Duodenal mucosa (tissue), 2 donors: ENCODE data around the gene SEMA7A.

Experiments used
- H3K27ac ChIP-seq: one replicate; pipeline ENCODE4 v1.7.0; 2013; ENCODE audit warnings: low read depth, low read length
- H3K27me3 ChIP-seq, 2 donors: one replicate each; pipeline ENCODE4 v1.7.0; 2013; ENCODE audit warnings: low read length in 2 of 2, control low read depth in 1 of 2; ENCODE audit not compliant: insufficient read depth in 2 of 2, control insufficient read depth in 1 of 2
- H3K36me3 ChIP-seq, 2 donors: one replicate each; pipeline ENCODE4 v1.7.0; 2013; ENCODE audit warnings: low read length in 2 of 2, control low read depth in 1 of 2; ENCODE audit not compliant: insufficient read depth in 2 of 2, control insufficient read depth in 1 of 2
- H3K4me1 ChIP-seq, 2 donors: one replicate each; pipeline ENCODE4 v1.7.0; 2013; ENCODE audit warnings: low read length in 2 of 2, control low read depth in 1 of 2; ENCODE audit not compliant: insufficient read depth in 2 of 2, control insufficient read depth in 1 of 2
- H3K4me3 ChIP-seq, 2 donors: one replicate each; pipeline ENCODE4 v1.7.0; 2013; ENCODE audit warnings: low read length in 2 of 2, low read depth in 1 of 2
- H3K9ac ChIP-seq, 2 donors: one replicate each; pipeline ENCODE4 v1.7.0; 2013; ENCODE audit warnings: low read length in 2 of 2, low read depth in 1 of 2
- H3K9me3 ChIP-seq, 2 donors: one replicate each; pipeline ENCODE4 v1.7.0; 2013; ENCODE audit warnings: low read length in 2 of 2, control low read depth in 1 of 2; ENCODE audit not compliant: control insufficient read depth in 1 of 2

Gene SEMA7A

DNA sequence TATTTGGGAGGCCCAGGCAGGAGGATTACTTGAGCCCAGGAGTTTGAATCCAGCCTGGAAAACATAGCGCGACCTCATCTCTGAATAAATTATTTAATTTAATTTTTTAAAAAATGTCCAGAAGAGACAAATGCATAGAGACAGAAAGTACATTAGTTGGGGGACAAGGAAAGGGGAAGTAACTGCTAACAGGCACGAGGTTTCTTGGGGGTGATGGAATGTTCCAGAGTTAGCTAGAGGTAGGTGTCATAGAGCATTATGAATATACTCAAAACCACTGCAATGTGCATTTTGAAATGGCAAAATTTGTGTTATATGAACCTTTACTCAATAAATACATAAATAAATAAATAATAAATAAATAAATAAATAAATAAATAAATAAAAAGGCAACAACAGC lies 34.7 kb downstream of the SEMA7A start:
- Histone ChIP-seq H3K27me3 (no peaks in the 10 kb centered on the region), H3K27ac (no peak overlapping the region), H3K9ac (no peak overlapping the region), H3K36me3 (no peaks in the 10 kb centered on the region), H3K4me1 (peaks cover 23 to 46% of the 10 kb centered on the region in 2 donors), H3K4me3 (no peak overlapping the region), H3K9me3 (no peaks in the 10 kb centered on the region)

DNA sequence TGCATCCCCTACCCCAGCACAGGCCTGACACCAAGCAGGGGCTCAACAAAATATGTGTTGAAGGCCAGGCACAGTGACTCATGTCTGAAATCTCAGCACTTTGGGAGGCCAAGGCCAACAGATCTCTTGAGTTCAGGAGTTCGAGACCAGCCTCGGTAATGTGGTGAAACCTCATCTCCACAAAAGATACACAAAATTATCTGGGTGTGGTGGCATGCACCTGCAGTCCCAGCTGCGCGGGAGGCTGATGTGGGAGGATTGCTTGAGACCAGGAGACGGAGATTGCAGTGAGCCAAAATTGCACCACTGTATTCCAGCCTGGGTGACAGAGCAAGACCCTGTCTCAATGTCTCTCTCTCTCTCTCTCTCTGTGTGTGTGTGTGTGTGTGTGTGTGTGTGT lies 35.6 kb downstream of the SEMA7A start:
- H3K9me3 ChIP-seq, result no peaks in the 10 kb centered on the region
- H3K36me3 ChIP-seq, result no peaks in the 10 kb centered on the region
- peaks cover 14 to 39% of the 10 kb centered on the region in 2 donors for H3K4me1 ChIP-seq
- H3K27ac ChIP-seq, result no peak overlapping the region
- no peaks in the 10 kb centered on the region for H3K27me3 ChIP-seq
- H3K9ac ChIP-seq, result no peak overlapping the region
- H3K4me3 ChIP-seq, result no peak overlapping the region

DNA sequence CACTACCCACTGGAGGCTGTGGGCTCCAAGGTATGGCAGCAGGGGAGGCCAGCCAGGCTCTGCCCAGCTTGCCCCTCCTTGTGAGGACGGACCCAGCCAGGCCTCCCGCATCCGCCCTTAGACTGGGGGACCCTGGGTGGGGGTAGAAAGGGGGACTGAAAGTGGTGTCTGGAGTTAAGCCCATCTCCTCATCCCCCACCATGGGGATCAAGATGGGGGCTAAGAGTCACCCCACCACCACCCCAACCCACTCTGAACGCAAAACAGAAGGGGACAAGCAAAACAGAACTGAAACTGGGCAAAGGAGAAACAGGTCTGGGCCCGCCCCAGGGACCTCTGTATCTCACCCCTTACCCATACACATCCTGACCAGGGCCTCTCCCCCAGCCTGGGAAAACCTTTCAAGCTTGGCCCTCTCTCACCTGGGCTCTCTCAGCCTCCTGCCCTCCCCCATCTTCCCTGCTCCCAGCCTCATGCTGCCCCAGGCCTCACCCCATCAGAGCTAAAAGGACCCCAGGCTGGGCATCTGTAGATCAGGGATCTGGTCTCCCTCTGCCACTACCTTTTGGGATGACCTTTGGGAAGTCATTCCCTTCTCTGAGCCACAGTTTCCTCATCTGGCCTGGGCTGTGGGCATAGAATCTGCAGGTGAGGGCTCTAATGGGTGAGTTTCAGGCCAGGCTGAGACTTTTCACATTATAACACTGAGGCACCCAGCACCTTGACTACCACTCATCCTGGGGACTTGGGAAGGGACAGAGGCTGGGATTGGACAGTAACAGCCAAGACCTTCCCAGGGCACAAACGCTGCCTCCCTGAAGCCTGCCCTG lies 36.3 kb downstream of the SEMA7A start:
- no peaks in the 10 kb centered on the region for H3K36me3 ChIP-seq
- peaks cover 7 to 32% of the 10 kb centered on the region in 2 donors for H3K4me1 ChIP-seq
- no peaks in the 10 kb centered on the region for H3K27me3 ChIP-seq
- no peak overlapping the region for H3K9ac ChIP-seq
- H3K9me3 ChIP-seq, result no peaks in the 10 kb centered on the region
- H3K27ac ChIP-seq, result no peak overlapping the region
- no peak overlapping the region for H3K4me3 ChIP-seq

DNA sequence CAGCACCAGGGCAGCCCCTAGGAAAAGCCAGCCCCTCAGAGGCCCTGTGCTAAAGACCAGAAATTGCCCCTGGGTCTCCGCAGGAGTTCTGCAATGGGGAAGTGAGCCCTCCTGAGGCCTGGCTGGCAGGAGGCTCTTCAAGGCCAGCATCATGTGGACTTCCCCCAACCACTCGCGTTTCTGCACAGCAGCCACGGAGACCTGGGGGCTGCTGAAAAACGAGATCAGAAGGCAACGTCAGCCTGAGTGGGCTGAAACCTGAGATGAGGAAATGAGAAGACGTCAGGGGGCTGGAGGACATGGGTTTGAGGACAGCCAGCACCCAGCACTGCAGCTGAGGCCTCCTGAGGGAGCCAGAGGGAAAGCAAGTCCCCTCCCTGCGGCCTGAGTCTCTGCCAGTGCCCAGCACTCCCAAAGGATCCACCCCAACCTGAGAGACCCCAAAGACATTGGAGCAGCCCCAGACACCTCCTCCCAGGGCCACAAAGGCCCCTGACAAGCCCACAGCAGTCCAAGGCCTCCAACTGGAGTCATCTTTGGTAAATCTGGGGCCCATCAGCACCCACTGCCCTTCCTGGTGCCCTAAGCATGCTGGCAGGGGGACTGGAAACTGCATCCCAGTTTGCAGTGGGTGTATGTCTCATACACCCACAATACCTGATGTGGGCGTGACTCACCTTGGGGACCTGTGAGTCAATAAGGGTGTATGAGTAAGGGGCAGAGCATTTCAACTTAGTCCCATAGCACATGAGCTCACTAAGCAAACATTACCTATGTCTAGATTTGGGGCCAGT lies 37.1 kb downstream of the SEMA7A start:
- no peaks in the 10 kb centered on the region for H3K27me3 ChIP-seq
- H3K9ac ChIP-seq, result no peak overlapping the region
- no peak overlapping the region for H3K27ac ChIP-seq
- peaks cover 5 to 25% of the 10 kb centered on the region in 2 donors for H3K4me1 ChIP-seq
- no peak overlapping the region for H3K4me3 ChIP-seq
- no peaks in the 10 kb centered on the region for H3K9me3 ChIP-seq
- H3K36me3 ChIP-seq, result no peaks in the 10 kb centered on the region

DNA sequence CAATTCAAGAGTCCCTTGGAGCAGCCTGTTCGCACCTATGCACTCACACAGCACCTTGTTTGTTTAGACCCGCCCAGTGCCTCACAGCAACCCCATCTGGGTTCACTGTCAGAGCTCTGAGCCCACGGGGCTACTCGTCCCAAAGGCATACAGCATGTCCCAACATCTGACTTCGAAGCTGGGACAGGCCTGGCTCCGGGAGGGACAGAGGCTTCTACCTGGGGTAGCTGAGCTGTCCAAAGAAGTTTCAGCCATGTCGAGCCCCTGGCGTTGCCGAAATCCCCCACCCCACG lies 37.7 kb downstream of the SEMA7A start:
- no peak overlapping the region for H3K4me3 ChIP-seq
- H3K27ac ChIP-seq, result no peak overlapping the region
- no peaks in the 10 kb centered on the region for H3K27me3 ChIP-seq
- no peaks in the 10 kb centered on the region for H3K36me3 ChIP-seq
- H3K9me3 ChIP-seq, result no peaks in the 10 kb centered on the region
- H3K9ac ChIP-seq, result no peak overlapping the region
- peaks cover 2 to 20% of the 10 kb centered on the region in 2 donors for H3K4me1 ChIP-seq

DNA sequence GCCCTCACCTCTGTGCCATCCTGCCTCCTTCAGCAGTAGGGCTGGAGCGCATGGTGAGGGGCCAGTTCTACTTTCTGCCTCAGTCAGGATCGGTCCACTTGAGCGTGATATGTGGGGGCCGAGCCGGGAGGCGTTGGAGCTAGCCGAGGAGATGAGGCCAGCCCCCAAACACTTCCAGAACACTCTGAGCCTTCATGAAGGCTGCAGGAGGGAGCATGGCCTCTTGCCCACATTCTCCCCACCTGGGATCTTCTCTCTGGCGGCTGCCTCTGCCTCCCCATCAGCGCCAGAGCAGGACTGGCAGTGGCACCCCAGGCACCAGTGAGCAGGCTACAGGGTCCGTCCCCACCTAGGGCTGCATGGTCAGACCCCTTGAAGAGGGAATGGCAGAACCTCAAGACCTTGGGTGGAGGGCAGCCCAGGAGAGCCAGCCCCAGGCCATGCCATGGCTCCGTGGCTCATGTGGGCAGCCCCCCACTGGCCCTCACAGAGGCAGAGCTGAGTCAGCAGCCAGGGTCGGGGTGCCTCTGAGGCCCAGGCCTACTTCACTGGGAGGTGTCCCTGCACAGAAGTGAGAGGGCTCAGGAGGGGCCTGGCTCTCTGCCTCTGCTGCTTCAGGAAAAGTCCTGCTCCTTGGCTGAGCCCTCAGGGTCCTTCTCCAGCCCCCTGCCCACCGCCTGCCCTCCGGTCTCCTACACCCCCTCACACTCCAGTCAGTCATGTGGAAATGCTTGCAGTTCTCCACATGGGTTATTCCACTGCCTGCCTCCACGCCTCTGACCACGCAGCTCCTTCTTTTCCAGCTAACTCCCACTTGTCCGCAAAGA lies 38.2 kb downstream of the SEMA7A start:
- H3K36me3 ChIP-seq, result no peaks in the 10 kb centered on the region
- no peaks in the 10 kb centered on the region for H3K9me3 ChIP-seq
- no peak overlapping the region for H3K9ac ChIP-seq
- no peak overlapping the region for H3K4me3 ChIP-seq
- H3K27me3 ChIP-seq, result no peaks in the 10 kb centered on the region
- H3K4me1 ChIP-seq, result peaks cover 0 to 17% of the 10 kb centered on the region in 2 donors
- no peak overlapping the region for H3K27ac ChIP-seq

DNA sequence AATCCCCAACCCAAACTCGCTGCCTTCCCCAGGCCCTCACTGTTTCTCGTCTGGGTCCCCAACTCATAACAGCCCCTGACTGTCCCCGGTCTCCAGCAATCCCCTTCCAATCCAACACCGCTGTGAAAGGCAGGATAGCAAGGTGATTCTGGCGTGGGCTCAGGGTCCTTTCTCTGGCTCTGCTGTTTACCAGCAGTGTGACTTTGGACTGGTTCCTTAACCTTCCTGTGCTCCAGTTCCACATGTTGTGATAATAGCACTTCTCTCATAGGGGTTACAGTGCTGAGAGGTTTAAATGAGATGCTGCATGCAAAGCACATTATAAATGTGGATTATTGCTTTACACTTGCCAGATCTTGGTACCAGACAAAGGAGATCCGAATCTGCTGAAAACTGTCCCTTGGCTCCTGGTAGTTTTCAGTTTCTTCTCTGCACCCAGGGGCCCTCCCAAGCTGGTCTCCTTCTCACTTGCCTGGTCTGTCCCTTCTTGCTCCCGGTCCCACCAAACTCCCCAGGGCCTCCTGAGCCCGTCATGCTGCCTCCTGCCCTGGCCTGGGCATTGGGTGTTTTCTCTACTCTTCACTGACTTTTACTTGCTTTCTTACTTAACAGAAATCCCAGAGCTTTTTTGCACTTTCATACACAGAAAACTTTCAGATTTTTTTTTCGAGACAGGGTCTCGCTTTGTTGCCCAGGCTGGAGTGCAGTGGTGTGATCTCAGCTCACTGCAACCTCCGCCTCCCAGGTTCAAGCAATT lies 39.5 kb downstream of the SEMA7A start:
- H3K27me3 ChIP-seq, result no peaks in the 10 kb centered on the region
- H3K9me3 ChIP-seq, result no peaks in the 10 kb centered on the region
- H3K27ac ChIP-seq, result no peak overlapping the region
- H3K36me3 ChIP-seq, result no peaks in the 10 kb centered on the region
- H3K9ac ChIP-seq, result no peak overlapping the region
- peaks cover 0 to 9% of the 10 kb centered on the region in 2 donors for H3K4me1 ChIP-seq
- no peak overlapping the region for H3K4me3 ChIP-seq

DNA sequence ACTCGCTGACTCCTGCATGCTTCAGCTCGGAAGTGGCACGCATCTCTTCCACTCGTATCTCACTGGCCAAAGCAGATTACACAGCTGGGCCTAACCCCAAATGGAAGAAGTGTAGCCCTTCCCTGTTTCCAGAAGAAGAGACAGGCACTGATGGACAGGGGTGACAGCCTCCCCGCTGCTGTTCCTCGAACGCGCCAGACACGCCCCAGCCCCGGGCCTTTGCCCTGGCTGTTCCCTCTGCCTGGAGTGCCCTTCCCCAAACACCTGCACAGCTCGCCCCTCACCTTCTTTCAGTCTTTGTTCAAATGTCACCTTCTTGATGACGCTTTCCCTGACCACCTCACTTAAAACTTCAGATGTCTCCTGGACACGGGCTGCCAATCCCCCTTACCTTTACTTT lies 40.3 kb downstream of the SEMA7A start:
- Histone ChIP-seq H3K9me3 (no peaks in the 10 kb centered on the region), H3K27me3 (no peaks in the 10 kb centered on the region), H3K36me3 (no peaks in the 10 kb centered on the region), H3K27ac (no peak overlapping the region), H3K9ac (no peak overlapping the region), H3K4me3 (no peak overlapping the region), H3K4me1 (peaks cover 0 to 9% of the 10 kb centered on the region in 2 donors)

DNA sequence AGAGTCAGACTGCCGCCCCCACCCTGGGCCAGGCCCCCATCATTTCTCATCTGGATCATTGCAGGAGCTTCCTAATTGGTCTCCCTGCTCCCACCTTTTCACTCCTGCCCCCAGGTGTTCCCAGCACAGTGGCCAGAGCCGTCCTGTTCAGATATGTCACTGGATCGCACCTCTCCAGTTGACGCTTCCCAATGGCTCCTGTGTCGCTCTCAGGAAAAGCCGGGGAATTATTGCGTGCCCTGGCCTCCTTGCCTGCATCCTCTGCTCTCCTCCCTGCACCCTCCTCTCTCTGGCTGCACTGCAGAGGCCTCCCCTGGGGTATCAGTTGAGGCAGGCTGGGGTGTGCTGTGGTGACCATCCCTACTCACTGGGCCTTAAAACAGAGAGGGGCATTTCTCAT lies 40.9 kb downstream of the SEMA7A start:
- H3K4me3 ChIP-seq, result no peak overlapping the region
- H3K9ac ChIP-seq, result no peak overlapping the region
- H3K27me3 ChIP-seq, result no peaks in the 10 kb centered on the region
- peaks cover 0 to 9% of the 10 kb centered on the region in 2 donors for H3K4me1 ChIP-seq
- no peaks in the 10 kb centered on the region for H3K36me3 ChIP-seq
- H3K27ac ChIP-seq, result no peak overlapping the region
- no peaks in the 10 kb centered on the region for H3K9me3 ChIP-seq
